Retinal pigment epithelial cell (primary cell): ENCODE results near the gene STAT6.

Experiments
- DNase-seq: peaks from one replicate; pipeline ENCODE4 v3.0.0-alpha.2; 2010; ENCODE audit warnings: low read depth
- H3K4me3 ChIP-seq: 2 replicates; pipeline ENCODE4 v1.5.1; 2011; ENCODE audit warnings: mild to moderate bottlenecking, low read length, control low read depth, moderate library complexity
- CTCF ChIP-seq: conservative IDR thresholded peaks from 2 replicates; pipeline ENCODE4 v1.5.1; 2011; ENCODE audit warnings: low read depth, low read length, control low read depth, inconsistent platforms

STAT6 gene

GRCh38 chr12:57111031-57111734, at the start of gene STAT6:
Gene STAT6, minus strand, starts transcription at chr12:57111362. Its CDS starts 3,084 bp downstream, at chr12:57108278.
- H3K4me3 ChIP-seq: peak within 1 kb of the TSS; percentile 64
- DNase-seq: no peak
- TF ChIP-seq CTCF: no peak

GRCh38 chr12:57160741-57161140, 49.6 kb upstream of the STAT6 start:
- no peak for DNase-seq

GRCh38 chr12:57160040-57160439, 48.9 kb upstream of the STAT6 start:
- no peak for DNase-seq
- H3K4me3 ChIP-seq: no peak overlapping the region
- TF ChIP-seq CTCF: no peak

More at GRCh38 chr12:57160741-57161140, 49.6 kb upstream of the STAT6 start:
- H3K4me3 ChIP-seq: no peak overlapping the region
- no peak for TF ChIP-seq CTCF

GRCh38 chr12:57159311-57159710, 48.1 kb upstream of the STAT6 start:
- TF ChIP-seq CTCF: no peak
- no peak for DNase-seq
- H3K4me3 ChIP-seq: no peak overlapping the region

- no peak for TF ChIP-seq CTCF
- H3K4me3 ChIP-seq: no peak overlapping the region
- DNase-seq: no peak
Measured at GRCh38 chr12:57158665-57159064, 47.5 kb upstream of the STAT6 start.

GRCh38 chr12:57158186-57158585, 47.0 kb upstream of the STAT6 start:
- DNase-seq: no peak
- no peak overlapping the region for H3K4me3 ChIP-seq
- no peak for TF ChIP-seq CTCF

GRCh38 chr12:57157588-57158173, 46.5 kb upstream of the STAT6 start:
- H3K4me3 ChIP-seq: no peak overlapping the region
- DNase-seq: no peak
- TF ChIP-seq CTCF: no peak
